Neuron (in vitro differentiated cells): ENCODE data around the gene ME3.

Experiments
- H2AFZ ChIP-seq: one replicate; pipeline ENCODE4 v1.6.1; 2013; ENCODE audit warnings: low read depth, mild to moderate bottlenecking, inconsistent platforms, low read length, moderate library complexity
- H3K27me3 ChIP-seq: one replicate; pipeline ENCODE4 v1.6.1; 2013; ENCODE audit warnings: low read length; ENCODE audit not compliant: insufficient read depth
- H3K36me3 ChIP-seq: one replicate; pipeline ENCODE4 v1.6.1; 2013; ENCODE audit warnings: low read length; ENCODE audit not compliant: insufficient read depth
- H3K4me1 ChIP-seq: one replicate; pipeline ENCODE4 v1.6.1; 2013; ENCODE audit warnings: low read length; ENCODE audit not compliant: insufficient read depth
- H3K4me3 ChIP-seq: 2 replicates; pipeline ENCODE4 v1.5.1; 2013; ENCODE audit warnings: mild to moderate bottlenecking, low read length, moderate library complexity
- H3K9me3 ChIP-seq: one replicate; pipeline ENCODE4 v1.6.1; 2013; ENCODE audit warnings: low read length

ME3 gene

DNA sequence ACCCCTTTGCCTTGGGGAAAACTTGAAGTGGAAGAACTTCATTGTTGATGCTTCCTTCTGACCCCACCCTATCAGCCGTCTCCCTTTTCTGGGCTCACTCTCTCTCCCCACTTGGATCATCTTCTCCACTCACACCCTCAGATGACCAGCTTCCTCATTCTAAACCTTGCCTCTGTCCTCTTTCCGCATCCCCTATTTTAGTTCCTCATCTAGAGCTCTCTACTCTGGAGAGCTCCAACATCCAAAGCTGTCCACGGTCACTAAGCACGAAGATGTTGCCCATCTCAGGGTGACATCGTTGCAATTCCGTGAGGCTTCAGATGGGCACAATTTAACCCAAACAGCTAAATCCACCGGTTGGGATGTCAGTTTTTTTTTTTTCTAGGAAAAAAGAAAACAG is 31.6 kb upstream of the ME3 start:
- H3K27me3 ChIP-seq: no peaks in the 10 kb centered on the region
- H2AFZ ChIP-seq: no peak overlapping the region
- H3K4me3 ChIP-seq: no peak overlapping the region
- H3K4me1 ChIP-seq: peaks cover 3% of the 10 kb centered on the region
- no peaks in the 10 kb centered on the region for H3K9me3 ChIP-seq
- no peaks in the 10 kb centered on the region for H3K36me3 ChIP-seq

DNA sequence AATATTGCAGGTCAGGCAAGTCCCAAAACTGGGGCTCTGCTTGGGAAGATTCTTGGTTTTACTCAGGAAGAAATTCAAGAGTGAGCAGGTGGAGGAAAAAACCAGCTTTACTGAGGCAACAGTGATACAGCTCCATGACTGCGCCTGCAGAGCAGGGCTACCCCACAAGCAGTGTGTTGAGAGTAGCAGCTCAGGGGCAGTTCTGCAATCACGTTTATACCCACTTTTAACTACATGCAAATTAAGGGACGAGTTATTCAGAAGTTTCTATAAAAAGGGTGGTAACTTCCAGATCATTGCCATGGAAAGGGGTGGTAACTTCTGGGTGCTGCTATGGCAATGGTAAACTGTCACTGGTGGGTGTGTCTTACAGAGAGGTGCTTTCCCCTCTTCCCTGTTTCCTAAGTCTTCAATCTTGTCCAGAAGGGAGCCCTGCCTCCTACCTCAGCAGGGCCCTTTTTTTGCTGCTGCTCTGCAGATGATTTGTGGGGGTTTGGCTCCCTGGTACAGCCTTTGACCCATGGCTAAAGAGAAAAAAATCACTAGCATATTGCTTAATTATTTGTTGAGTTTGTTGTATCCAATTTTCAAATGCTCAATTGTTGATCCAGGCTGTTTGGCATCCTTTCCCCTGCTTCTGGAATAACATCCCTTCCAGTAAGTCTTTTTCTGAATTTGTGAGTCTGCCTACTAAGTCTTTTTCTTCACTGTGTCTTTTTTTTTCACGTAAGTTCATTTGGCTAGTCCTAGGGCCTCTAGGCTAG is 30.0 kb upstream of the ME3 start:
- no peak overlapping the region for H2AFZ ChIP-seq
- peaks cover 3% of the 10 kb centered on the region for H3K4me1 ChIP-seq
- no peak overlapping the region for H3K4me3 ChIP-seq
- H3K27me3 ChIP-seq: no peaks in the 10 kb centered on the region
- no peaks in the 10 kb centered on the region for H3K9me3 ChIP-seq
- H3K36me3 ChIP-seq: no peaks in the 10 kb centered on the region

DNA sequence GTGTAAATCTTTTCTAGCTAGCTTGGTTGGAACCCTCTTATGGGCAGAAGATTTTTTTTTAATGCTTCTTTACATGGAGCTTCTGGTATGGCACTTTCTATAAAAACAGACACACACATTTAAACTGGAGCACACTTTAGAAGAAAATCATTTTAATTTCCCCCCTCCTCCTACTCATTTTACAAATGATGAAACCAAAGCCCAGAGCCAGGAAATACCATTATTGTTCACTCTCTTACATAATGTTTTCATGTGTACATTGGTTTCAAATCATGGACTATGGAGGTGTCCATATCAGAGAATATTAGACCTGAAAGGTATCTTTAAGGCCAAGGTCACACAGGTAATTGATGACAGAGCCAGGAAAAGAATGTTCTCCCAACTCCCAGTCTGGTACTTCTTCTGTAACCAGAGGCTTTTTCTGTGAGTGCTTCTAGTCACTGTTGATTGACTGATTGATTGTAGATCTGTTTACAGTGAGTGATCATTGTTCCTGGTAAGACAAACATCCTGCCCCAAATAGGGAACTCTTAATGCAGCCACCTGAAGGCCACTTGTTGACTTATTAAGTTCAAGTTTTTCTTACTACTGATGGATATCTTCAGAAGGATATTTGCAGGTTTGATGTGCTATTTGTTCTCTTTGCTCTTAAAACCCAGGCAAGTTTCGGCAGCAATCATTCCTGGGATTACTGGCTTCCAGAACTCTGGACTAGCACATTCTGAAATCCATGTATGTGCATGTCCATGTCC is 26.8 kb upstream of the ME3 start:
- Histone ChIP-seq H2AFZ (no peak overlapping the region), H3K4me3 (no peak overlapping the region), H3K4me1 (peaks cover 3% of the 10 kb centered on the region), H3K9me3 (peaks cover 3% of the 10 kb centered on the region), H3K36me3 (no peaks in the 10 kb centered on the region), H3K27me3 (no peaks in the 10 kb centered on the region)

GRCh38 chr11:86698639-86699038 is 26.2 kb upstream of the ME3 start:
- H3K4me1 ChIP-seq: peaks cover 3% of the 10 kb centered on the region
- no peak overlapping the region for H3K4me3 ChIP-seq
- no peaks in the 10 kb centered on the region for H3K36me3 ChIP-seq
- H2AFZ ChIP-seq: no peak overlapping the region
- peaks cover 3% of the 10 kb centered on the region for H3K9me3 ChIP-seq
- H3K27me3 ChIP-seq: no peaks in the 10 kb centered on the region

DNA sequence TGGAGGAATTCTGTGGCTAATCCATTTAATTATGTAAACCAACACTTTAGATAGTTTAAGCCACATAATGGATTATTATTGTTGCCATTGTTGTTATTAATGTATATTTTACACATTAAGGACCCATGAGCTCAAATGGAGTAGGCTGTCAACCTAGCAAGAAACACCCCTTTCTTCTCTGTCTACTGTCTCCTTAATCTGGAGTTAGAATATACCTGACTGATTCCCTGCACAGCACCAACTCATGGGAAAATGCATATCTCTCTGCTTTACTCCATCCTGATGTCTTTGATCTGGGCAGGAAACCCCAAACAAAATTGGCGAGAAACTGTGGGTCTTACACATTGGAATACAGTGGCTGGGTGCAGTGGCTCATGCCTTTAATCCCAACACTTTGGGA is 24.0 kb upstream of the ME3 start:
- Histone ChIP-seq H3K27me3 (no peaks in the 10 kb centered on the region), H3K4me3 (no peak overlapping the region), H3K9me3 (peaks cover 3% of the 10 kb centered on the region), H3K4me1 (peaks cover 3% of the 10 kb centered on the region), H2AFZ (no peak overlapping the region), H3K36me3 (no peaks in the 10 kb centered on the region)

- H2AFZ ChIP-seq: no peak overlapping the region
- H3K9me3 ChIP-seq: peaks cover 3% of the 10 kb centered on the region
- H3K4me3 ChIP-seq: no peak overlapping the region
- no peaks in the 10 kb centered on the region for H3K36me3 ChIP-seq
- H3K27me3 ChIP-seq: no peaks in the 10 kb centered on the region
- H3K4me1 ChIP-seq: peaks cover 3% of the 10 kb centered on the region
Measured at GRCh38 chr11:86696004-86696403, 23.6 kb upstream of the ME3 start.

DNA sequence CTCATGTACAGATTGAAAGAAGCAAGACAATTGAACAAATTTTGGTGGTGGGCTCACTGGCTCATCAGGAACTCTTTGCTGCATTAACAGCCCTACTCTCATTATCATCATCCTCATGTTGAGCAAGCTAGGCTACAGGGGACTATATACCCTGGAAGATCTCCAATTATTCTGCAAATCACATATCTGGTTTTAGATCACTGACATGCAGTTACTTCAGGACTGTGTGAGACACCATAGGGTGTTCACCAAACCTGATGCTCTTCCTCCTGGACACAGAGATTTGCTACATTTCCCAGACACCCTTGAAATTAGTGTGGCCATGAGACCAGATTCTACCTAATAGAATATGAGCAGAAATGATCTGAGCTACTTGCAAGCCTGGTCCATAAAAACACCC is 23.0 kb upstream of the ME3 start:
- no peaks in the 10 kb centered on the region for H3K36me3 ChIP-seq
- peaks cover 3% of the 10 kb centered on the region for H3K9me3 ChIP-seq
- H3K4me1 ChIP-seq: peaks cover 2% of the 10 kb centered on the region
- no peaks in the 10 kb centered on the region for H3K27me3 ChIP-seq
- no peak overlapping the region for H3K4me3 ChIP-seq
- H2AFZ ChIP-seq: no peak overlapping the region

- H3K27me3 ChIP-seq: no peaks in the 10 kb centered on the region
- no peaks in the 10 kb centered on the region for H3K36me3 ChIP-seq
- no peak overlapping the region for H3K4me3 ChIP-seq
- H3K9me3 ChIP-seq: peaks cover 3% of the 10 kb centered on the region
- H2AFZ ChIP-seq: no peak overlapping the region
- H3K4me1 ChIP-seq: peaks cover 3% of the 10 kb centered on the region
Measured at GRCh38 chr11:86693518-86693917, 21.1 kb upstream of the ME3 start.

DNA sequence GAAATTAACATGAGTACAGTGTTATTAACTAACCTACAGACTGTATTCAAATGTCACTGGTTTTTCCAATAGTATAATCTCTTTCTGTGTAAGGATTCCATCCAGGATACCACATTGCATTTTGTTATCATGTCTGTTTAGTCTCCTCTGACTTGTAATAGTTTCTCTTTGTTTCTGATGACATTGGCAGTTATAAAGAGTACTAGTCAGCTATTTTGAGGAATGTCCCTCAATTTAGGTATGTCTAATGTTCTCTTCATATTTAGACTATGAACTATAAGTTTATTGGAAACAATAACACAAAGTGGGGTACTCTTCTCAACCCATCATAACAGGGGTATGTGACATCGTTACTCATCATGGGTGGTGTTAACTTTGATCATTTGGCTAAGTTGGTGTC is 20.3 kb upstream of the ME3 start:
- H3K4me3 ChIP-seq: no peak overlapping the region
- H3K9me3 ChIP-seq: peaks cover 3% of the 10 kb centered on the region
- H3K27me3 ChIP-seq: no peaks in the 10 kb centered on the region
- no peak overlapping the region for H2AFZ ChIP-seq
- H3K36me3 ChIP-seq: no peaks in the 10 kb centered on the region
- H3K4me1 ChIP-seq: peaks cover 3% of the 10 kb centered on the region

DNA sequence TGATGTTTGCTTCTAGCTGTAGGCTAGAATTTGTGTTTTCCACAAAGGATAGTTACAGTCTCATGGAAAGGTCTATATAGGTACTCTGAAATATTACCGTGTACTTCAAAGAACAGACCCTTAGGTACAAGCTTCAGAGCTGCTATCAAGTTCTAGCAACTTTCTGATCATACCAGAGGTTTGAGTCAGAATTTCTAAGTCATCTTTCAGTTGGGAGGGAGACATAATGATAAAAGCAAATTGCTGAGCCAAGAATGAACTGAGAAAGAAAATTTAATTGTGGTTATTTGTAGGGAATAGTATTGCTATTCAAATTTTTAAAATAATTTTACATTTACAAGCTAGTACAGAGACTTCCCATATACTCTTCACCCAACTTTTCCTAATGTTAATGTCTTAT is 19.9 kb upstream of the ME3 start:
- Histone ChIP-seq H3K9me3 (peaks cover 3% of the 10 kb centered on the region), H3K36me3 (no peaks in the 10 kb centered on the region), H3K4me1 (peaks cover 3% of the 10 kb centered on the region), H2AFZ (no peak overlapping the region), H3K4me3 (no peak overlapping the region), H3K27me3 (no peaks in the 10 kb centered on the region)

DNA sequence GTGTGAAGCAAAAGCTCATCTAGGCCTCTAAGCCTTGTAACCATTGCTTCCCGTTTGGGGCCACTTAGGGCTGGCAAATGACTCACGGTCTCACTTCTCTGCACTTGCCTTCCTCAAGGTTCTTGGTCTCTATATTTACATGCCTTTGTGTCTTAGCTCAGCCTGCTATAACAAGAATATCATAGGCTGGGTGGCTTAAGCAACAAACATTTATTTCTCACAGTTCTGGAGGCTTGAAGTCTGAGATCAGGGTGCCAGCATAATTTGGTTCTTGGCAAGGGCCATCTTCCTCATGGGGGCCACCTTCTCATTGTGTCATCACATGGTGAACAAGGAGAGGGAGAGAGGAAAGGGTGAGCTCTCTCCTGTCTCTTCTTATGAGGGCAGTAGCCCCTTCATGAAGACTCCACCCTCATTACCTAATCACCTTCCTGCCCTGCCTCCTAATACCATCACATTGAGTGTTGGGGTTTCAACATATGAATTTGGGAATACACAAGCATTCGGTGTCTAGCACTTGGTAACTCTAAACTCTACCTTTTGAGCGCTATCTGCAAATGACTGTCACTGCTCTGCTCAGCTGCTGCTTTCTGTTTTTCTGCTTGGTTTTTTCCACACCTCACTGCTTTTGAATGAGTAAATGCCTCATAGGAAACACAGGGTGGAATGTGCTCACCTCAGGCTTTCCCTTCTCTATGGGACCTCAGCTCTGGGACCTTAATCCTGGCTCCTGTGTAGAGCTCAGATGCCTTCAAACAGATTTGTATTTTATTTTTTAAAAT is 16.2 kb upstream of the ME3 start:
- H3K4me3 ChIP-seq: no peak overlapping the region
- H3K4me1 ChIP-seq: peaks cover 3% of the 10 kb centered on the region
- H3K9me3 ChIP-seq: no peaks in the 10 kb centered on the region
- no peaks in the 10 kb centered on the region for H3K27me3 ChIP-seq
- H2AFZ ChIP-seq: no peak overlapping the region
- no peaks in the 10 kb centered on the region for H3K36me3 ChIP-seq

GRCh38 chr11:86687185-86687778 is 14.9 kb upstream of the ME3 start:
- Histone ChIP-seq H3K4me3 (no peak overlapping the region), H3K9me3 (no peaks in the 10 kb centered on the region), H2AFZ (no peak overlapping the region), H3K36me3 (no peaks in the 10 kb centered on the region), H3K4me1 (peaks cover 3% of the 10 kb centered on the region), H3K27me3 (no peaks in the 10 kb centered on the region)

GRCh38 chr11:86686531-86686930 is 14.1 kb upstream of the ME3 start:
- no peaks in the 10 kb centered on the region for H3K9me3 ChIP-seq
- no peak overlapping the region for H2AFZ ChIP-seq
- no peak overlapping the region for H3K4me3 ChIP-seq
- H3K4me1 ChIP-seq: peaks cover 3% of the 10 kb centered on the region
- H3K27me3 ChIP-seq: no peaks in the 10 kb centered on the region
- no peaks in the 10 kb centered on the region for H3K36me3 ChIP-seq
